K562 (cell line): ENCODE results near the gene TOM1L2. TPM values are rescaled to one million over a fixed set of nuclear protein-coding genes. Genes with fewer than 3 reads are reported as not detected.

Experiments used
- ARID2 ChIP-seq: fragments of 450-650 bp; IDR thresholded peaks from 2 replicates; pipeline ENCODE4 v1.6.1; 2017; ENCODE audit warnings: antibody characterized with exemption, mild to moderate bottlenecking
- CXXC5 ChIP-seq: fragments of 250-450 bp; sonication (Bioruptor Pico); IDR thresholded peaks from 2 replicates; pipeline ENCODE4 v1.8.0; 2022; ENCODE audit warnings: inconsistent platforms, mild to moderate bottlenecking, moderate library complexity
- FIP1L1 ChIP-seq: fragments of 200-400 bp; formaldehyde crosslinking; IDR thresholded peaks from 2 replicates; pipeline ENCODE4 v1.6.1; 2018; ENCODE audit warnings: mild to moderate bottlenecking, low read depth, low read length; ENCODE audit not compliant: poor library complexity, severe bottlenecking
- HDAC8 ChIP-seq: fragments of 450-650 bp; IDR thresholded peaks from 2 replicates; pipeline ENCODE4 v1.6.1; 2016; ENCODE audit warnings: mild to moderate bottlenecking, missing genetic modification characterization, moderate library complexity, missing compliant biosample characterization
- HNRNPUL1 ChIP-seq: fragments of 200-400 bp; formaldehyde crosslinking; IDR thresholded peaks from 2 replicates; pipeline ENCODE4 v1.6.1; 2017; ENCODE audit warnings: low read length
- NCOA6 ChIP-seq: fragments of 450-650 bp; IDR thresholded peaks from 2 replicates; pipeline ENCODE4 v1.6.1; 2017; ENCODE audit warnings: mild to moderate bottlenecking
- PML ChIP-seq: IDR thresholded peaks from 2 replicates; pipeline ENCODE4 v1.6.1; 2012; ENCODE audit warnings: low read length, inconsistent platforms
- SLC30A9 ChIP-seq: fragments of 250-450 bp; sonication (Bioruptor Pico); IDR thresholded peaks from 2 replicates; pipeline ENCODE4 v1.8.0; 2022; ENCODE audit warnings: mild to moderate bottlenecking, moderate library complexity
- STAT5B ChIP-seq: fragments of 250-450 bp; sonication (Bioruptor Pico); IDR thresholded peaks from 2 replicates; pipeline ENCODE4 v1.8.0; 2021; ENCODE audit warnings: mild to moderate bottlenecking, inconsistent platforms
- TAF15 ChIP-seq: fragments of 200-400 bp; formaldehyde crosslinking; IDR thresholded peaks from 2 replicates; pipeline ENCODE4 v1.6.1; 2017; ENCODE audit warnings: mild to moderate bottlenecking, low read depth, low read length, moderate library complexity
- ZNF174 ChIP-seq: fragments of 250-450 bp; sonication (Bioruptor Pico); IDR thresholded peaks from 2 replicates; pipeline ENCODE4 v1.4.0; 2020; ENCODE audit warnings: mild to moderate bottlenecking
- ZNF212 ChIP-seq: fragments of 450-650 bp; formaldehyde crosslinking; IDR thresholded peaks from 2 replicates; pipeline ENCODE4 v1.4.0; 2020; ENCODE audit warnings: mild to moderate bottlenecking
- ZNF408 ChIP-seq: fragments of 250-450 bp; sonication (Bioruptor Pico); IDR thresholded peaks from 2 replicates; pipeline ENCODE4 v1.4.0; 2020; ENCODE audit warnings: low read depth, mild to moderate bottlenecking, moderate library complexity
- polyA plus RNA-seq, 8 experiments: library from polyadenylated mRNA; depleted of rRNA in 4 of 8; stranded (reverse) in 5 of 8; unstranded in 3 of 8; fragments of >200 nt; fragmentation: Nextera tagmentation in 2 of 8; fragmentation: Illumina TruSeq in 1 of 8; extraction: Ambion mirVana in 2 of 8; extraction: Trizol in 1 of 8; gene quantifications; 2 replicates each; pipeline versions ENCODE4 v1.2.1 to v1.2.3, GENCODE V29; 2011 to 2014; ENCODE audit warnings: inconsistent platforms in 1 of 8, missing spikeins in 1 of 8
- total RNA-seq, 7 experiments: library from RNA; depleted of rRNA in 6 of 7; stranded (reverse); fragments of >200 nt in 6 of 7; fragmentation: Illumina TruSeq in 2 of 7; extraction: Trizol in 2 of 7; gene quantifications; 2 replicates each; pipeline versions ENCODE4 v1.2.1 to v1.2.3, GENCODE V29; 2011 to 2021; ENCODE audit warnings: low replicate concordance in 1 of 7
- TF ChIP-seq, protein P1 (sequence below): fragments of 450-650 bp; IDR thresholded peaks from 2 replicates; pipeline ENCODE4 v1.6.1; 2018; ENCODE audit warnings: mild to moderate bottlenecking, low read depth; ENCODE audit not compliant: partially characterized antibody
- TF ChIP-seq, protein P2 (sequence below): fragments of 450-650 bp; formaldehyde crosslinking; IDR thresholded peaks from 2 replicates; pipeline ENCODE4 v1.4.0; 2020; ENCODE audit warnings: mild to moderate bottlenecking, moderate library complexity
- TF ChIP-seq, protein P3 (sequence below): fragments of 250-450 bp; sonication (Bioruptor Pico); IDR thresholded peaks from 2 replicates; pipeline ENCODE4 v1.8.0; 2022; ENCODE audit warnings: moderate library complexity, mild to moderate bottlenecking, inconsistent platforms
- TF ChIP-seq, protein P4 (sequence below): sonication (generic); formaldehyde crosslinking; IDR thresholded peaks from 2 replicates; pipeline ENCODE4 v1.8.1; 2023; ENCODE audit warnings: mild to moderate bottlenecking, missing genetic modification reagents
- TF ChIP-seq, protein P5 (sequence below): fragments of 450-650 bp; IDR thresholded peaks from 2 replicates; pipeline ENCODE4 v1.6.1; 2016
- TF ChIP-seq, protein P6 (sequence below): fragments of 250-450 bp; sonication (Bioruptor Pico); IDR thresholded peaks from 2 replicates; pipeline ENCODE4 v1.9.0; 2021; ENCODE audit warnings: mild to moderate bottlenecking, inconsistent platforms

Gene TOM1L2
- total and polyA plus RNA-seq, 9 of the 15 experiments (the other 6 are each of a cell fraction or from before 2014, with no cell fraction given) = 0.07 to 6.0 (median 2.5) TPM

DNA sequence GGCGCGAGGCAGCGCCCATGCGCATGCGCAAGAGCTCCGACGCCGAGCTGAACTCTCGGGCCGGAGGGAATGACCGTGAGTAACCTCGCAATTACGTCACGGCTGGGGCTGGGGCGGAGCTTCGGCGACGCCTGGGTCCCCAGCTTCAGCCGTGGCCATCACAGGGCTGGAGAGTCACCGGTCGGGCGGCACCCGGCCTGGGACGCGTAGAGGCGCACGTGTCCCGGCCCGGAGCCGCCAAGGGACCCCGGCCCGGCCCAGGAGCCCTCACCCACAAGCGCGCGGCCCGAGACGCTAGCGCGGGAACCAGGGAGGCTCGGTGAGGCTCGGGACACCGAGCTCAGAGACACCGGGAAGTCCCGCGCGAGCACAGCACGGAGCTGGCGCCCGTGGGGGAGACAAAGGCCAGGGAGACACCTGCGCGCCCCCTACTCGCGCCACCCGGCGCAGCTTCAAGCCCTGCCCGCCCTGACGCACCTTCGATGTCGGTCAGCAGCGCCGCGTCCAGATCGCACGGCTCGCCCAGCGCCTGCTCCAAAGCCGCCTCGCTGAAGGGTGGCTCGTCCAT, 135.9 kb downstream of the TOM1L2 start (continued):
- TF ChIP-seq ZNF212 (no peak), HNRNPUL1 (no peak), ZNF408 (CRISPR knock-in tag) (no peak), STAT5B (no peak), SLC30A9 (CRISPR knock-in tag) (no peak), TAF15 (no peak), ARID2 (no peak), ZNF174 (CRISPR knock-in tag) (no peak), CXXC5 (CRISPR knock-in tag) (peak; percentile 77), PML (0 out of 2 replicates have a peak, but pooled peaks have one; percentile 21), HDAC8 (tag) (no peak; the same call in 1 of the 2 replicates), NCOA6 (no peak), FIP1L1 (peak; percentile 36)
- TF ChIP-seq, protein P1, sequence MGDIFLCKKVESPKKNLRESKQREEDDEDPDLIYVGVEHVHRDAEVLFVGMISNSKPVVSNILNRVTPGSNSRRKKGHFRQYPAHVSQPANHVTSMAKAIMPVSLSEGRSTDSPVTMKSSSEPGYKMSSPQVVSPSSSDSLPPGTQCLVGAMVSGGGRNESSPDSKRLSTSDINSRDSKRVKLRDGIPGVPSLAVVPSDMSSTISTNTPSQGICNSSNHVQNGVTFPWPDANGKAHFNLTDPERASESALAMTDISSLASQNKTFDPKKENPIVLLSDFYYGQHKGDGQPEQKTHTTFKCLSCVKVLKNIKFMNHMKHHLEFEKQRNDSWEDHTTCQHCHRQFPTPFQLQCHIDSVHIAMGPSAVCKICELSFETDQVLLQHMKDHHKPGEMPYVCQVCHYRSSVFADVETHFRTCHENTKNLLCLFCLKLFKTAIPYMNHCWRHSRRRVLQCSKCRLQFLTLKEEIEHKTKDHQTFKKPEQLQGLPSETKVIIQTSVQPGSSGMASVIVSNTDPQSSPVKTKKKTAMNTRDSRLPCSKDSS = no peak
- TF ChIP-seq, protein P2, sequence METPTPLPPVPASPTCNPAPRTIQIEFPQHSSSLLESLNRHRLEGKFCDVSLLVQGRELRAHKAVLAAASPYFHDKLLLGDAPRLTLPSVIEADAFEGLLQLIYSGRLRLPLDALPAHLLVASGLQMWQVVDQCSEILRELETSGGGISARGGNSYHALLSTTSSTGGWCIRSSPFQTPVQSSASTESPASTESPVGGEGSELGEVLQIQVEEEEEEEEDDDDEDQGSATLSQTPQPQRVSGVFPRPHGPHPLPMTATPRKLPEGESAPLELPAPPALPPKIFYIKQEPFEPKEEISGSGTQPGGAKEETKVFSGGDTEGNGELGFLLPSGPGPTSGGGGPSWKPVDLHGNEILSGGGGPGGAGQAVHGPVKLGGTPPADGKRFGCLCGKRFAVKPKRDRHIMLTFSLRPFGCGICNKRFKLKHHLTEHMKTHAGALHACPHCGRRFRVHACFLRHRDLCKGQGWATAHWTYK = peak; percentile 22; the same call in 1 of the 2 replicates
- TF ChIP-seq, protein P3, sequence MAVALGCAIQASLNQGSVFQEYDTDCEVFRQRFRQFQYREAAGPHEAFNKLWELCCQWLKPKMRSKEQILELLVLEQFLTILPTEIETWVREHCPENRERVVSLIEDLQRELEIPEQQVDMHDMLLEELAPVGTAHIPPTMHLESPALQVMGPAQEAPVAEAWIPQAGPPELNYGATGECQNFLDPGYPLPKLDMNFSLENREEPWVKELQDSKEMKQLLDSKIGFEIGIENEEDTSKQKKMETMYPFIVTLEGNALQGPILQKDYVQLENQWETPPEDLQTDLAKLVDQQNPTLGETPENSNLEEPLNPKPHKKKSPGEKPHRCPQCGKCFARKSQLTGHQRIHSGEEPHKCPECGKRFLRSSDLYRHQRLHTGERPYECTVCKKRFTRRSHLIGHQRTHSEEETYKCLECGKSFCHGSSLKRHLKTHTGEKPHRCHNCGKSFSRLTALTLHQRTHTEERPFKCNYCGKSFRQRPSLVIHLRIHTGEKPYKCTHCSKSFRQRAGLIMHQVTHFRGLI (CRISPR knock-in tag) = no peak
- TF ChIP-seq, protein P4, sequence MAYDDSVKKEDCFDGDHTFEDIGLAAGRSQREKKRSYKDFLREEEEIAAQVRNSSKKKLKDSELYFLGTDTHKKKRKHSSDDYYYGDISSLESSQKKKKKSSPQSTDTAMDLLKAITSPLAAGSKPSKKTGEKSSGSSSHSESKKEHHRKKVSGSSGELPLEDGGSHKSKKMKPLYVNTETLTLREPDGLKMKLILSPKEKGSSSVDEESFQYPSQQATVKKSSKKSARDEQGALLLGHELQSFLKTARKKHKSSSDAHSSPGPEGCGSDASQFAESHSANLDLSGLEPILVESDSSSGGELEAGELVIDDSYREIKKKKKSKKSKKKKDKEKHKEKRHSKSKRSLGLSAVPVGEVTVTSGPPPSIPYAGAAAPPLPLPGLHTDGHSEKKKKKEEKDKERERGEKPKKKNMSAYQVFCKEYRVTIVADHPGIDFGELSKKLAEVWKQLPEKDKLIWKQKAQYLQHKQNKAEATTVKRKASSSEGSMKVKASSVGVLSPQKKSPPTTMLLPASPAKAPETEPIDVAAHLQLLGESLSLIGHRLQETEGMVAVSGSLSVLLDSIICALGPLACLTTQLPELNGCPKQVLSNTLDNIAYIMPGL (CRISPR knock-in tag) = no peak
- TF ChIP-seq, protein P5, sequence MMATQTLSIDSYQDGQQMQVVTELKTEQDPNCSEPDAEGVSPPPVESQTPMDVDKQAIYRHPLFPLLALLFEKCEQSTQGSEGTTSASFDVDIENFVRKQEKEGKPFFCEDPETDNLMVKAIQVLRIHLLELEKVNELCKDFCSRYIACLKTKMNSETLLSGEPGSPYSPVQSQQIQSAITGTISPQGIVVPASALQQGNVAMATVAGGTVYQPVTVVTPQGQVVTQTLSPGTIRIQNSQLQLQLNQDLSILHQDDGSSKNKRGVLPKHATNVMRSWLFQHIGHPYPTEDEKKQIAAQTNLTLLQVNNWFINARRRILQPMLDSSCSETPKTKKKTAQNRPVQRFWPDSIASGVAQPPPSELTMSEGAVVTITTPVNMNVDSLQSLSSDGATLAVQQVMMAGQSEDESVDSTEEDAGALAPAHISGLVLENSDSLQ = no peak
- TF ChIP-seq, protein P6, sequence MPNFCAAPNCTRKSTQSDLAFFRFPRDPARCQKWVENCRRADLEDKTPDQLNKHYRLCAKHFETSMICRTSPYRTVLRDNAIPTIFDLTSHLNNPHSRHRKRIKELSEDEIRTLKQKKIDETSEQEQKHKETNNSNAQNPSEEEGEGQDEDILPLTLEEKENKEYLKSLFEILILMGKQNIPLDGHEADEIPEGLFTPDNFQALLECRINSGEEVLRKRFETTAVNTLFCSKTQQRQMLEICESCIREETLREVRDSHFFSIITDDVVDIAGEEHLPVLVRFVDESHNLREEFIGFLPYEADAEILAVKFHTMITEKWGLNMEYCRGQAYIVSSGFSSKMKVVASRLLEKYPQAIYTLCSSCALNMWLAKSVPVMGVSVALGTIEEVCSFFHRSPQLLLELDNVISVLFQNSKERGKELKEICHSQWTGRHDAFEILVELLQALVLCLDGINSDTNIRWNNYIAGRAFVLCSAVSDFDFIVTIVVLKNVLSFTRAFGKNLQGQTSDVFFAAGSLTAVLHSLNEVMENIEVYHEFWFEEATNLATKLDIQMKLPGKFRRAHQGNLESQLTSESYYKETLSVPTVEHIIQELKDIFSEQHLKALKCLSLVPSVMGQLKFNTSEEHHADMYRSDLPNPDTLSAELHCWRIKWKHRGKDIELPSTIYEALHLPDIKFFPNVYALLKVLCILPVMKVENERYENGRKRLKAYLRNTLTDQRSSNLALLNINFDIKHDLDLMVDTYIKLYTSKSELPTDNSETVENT = peak; percentile 80
